Choroid plexus epithelial cell (primary cell): ENCODE data around the gene TFR2.

ENCODE experiments used
- DNase-seq: peaks from one replicate; pipeline ENCODE4 v3.0.0-alpha.2; 2010; ENCODE audit warnings: low read depth
- H3K4me3 ChIP-seq: 2 replicates; pipeline ENCODE4 v1.5.1; 2011; ENCODE audit warnings: low read depth, mild to moderate bottlenecking, control low read depth, low read length, moderate library complexity
- TF ChIP-seq, protein P1 (sequence below): conservative IDR thresholded peaks from 2 replicates; pipeline ENCODE4 v1.5.1; 2011; ENCODE audit warnings: low read depth, mild to moderate bottlenecking, control low read depth, inconsistent platforms, low read length, moderate library complexity

The TFR2 gene

DNA sequence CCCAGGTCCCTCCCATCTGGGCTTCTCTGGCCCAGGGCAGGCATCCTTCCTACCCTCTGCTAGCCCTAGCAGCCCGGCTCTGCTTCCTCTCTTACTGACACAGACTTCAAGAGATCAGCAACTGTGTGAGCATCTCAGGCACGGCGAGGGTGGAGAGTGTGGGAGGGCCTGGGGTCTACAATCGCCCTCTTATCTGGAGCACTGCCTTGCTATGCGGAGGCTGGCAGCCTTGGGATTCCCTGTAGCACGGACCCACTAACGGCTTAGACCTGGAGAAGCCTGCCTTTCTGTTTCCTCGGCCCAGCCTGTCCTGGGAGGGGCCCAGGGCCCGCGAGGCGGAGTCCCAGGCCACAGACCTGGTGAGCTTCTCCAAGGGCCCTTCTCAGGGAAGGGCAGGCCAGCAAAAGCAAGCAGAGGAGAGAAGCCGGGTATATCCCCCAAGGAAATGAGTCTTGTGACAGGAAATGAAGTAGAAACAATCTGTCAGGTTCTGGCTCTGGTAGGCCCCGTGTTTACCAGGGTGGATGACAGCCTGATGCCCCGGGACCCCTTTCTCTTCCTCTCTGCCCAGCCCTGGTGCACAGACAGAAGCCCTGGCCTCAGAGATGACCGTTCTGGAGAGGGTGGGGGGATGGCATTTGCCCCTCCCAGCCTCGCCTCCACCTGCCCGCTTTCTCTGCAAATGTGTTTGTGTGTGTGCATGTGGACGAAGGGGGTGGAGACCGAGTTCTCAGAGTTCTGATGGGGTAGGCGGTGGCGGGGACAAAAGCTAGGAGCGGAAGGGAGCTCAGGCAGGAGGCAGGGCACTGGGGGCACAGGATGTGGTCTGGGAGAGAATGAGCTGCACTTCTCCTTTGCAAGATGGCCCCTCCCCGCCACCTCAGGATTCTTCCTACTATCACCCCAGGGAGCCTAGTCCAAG, 58.0 kb downstream of the TFR2 start:
- DNase-seq: peak; percentile 82
- H3K4me3 ChIP-seq: peak overlapping the region; percentile 95
- TF ChIP-seq, protein P1, sequence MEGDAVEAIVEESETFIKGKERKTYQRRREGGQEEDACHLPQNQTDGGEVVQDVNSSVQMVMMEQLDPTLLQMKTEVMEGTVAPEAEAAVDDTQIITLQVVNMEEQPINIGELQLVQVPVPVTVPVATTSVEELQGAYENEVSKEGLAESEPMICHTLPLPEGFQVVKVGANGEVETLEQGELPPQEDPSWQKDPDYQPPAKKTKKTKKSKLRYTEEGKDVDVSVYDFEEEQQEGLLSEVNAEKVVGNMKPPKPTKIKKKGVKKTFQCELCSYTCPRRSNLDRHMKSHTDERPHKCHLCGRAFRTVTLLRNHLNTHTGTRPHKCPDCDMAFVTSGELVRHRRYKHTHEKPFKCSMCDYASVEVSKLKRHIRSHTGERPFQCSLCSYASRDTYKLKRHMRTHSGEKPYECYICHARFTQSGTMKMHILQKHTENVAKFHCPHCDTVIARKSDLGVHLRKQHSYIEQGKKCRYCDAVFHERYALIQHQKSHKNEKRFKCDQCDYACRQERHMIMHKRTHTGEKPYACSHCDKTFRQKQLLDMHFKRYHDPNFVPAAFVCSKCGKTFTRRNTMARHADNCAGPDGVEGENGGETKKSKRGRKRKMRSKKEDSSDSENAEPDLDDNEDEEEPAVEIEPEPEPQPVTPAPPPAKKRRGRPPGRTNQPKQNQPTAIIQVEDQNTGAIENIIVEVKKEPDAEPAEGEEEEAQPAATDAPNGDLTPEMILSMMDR: no peak

DNA sequence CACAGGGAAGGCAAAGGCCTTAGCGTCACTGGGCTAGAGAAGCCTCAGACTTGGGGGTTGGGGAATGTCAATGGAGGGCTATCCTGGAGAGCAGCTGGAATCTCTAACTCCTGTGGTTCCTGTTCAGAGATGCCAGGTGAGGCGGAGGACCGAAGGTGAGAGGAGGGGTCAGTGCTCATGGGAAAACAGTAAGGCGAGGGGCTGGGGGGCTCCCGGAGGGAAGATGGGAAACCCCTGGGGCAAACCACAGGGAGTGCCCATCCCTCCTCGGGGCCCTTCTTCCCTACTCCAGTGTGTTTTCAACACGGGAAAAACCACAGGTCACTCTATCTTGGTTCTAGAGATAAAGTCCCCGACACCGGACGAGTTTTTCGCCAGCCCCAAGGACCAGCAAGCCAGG, 58.7 kb downstream of the TFR2 start:
- H3K4me3 ChIP-seq: no peak overlapping the region
- TF ChIP-seq, protein P1: no peak
- no peak for DNase-seq

GRCh38 chr7:100582041-100582579, 59.2 kb downstream of the TFR2 start:
- DNase-seq: no peak

DNA sequence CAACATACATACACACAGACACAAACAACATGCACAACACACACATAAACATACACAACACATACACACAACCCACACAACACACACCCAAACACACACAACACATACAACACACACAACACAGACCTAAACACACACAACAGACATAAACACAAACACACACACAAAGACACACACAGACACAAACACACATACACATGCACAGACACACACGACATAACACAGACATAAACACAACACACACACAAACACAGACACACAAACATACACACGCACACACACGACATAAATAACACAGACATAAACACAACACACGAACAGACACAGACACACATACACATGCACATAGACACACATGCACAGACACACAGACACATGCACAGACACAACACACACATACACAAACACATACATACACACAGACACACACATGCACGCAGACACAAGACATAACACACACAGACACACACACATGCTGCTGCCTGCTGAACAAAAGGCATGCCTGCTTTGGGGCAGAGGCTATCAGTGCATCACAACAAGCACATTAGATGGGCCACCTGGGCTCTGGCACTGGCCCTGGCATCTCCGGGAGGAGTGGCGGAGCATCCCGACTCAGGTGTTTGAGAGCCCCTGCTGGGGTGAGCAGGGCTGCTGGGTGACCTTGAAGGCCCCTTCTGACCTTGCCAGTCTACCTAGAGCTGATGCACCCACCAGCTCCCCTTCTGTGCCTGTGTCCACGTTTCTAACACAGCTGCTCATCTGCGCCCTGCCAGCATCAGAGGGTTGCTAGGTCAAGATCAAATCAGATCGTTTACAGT, 60.7 kb downstream of the TFR2 start:
- no peak overlapping the region for H3K4me3 ChIP-seq
- TF ChIP-seq, protein P1: no peak
- DNase-seq: no peak

More at GRCh38 chr7:100582041-100582579, 59.2 kb downstream of the TFR2 start:
- TF ChIP-seq, protein P1: no peak
- H3K4me3 ChIP-seq: no peak overlapping the region

GRCh38 chr7:100578246-100579183, 62.8 kb downstream of the TFR2 start:
- TF ChIP-seq, protein P1: no peak
- DNase-seq: no peak
- H3K4me3 ChIP-seq: no peak overlapping the region

DNA sequence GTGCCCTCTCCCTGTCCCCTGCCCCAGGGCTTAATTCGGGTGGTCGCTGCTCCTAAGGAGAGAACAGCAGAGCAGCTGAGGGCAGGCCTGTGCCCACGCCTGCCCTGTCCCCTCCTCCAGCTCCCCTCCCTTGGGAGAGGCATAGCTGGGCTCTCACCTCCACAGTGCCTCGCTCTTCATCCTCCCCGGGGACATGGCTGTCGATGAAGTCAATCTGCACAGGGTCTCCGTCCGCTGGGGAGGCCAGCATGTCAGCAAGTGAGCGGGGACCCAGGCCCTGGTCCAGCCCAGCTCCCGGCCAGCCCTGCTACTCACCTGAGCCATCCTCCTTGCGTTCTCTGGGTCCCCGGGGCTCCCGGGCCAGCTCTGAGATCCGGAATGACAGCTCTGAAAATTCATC, 63.8 kb downstream of the TFR2 start:
- DNase-seq: no peak
- TF ChIP-seq, protein P1: no peak
- H3K4me3 ChIP-seq: no peak overlapping the region
